ENCODE measurements around the gene ALDOC. TPM values are rescaled to one million over a fixed set of nuclear protein-coding genes. Genes with fewer than 3 reads are reported as not detected.

The ALDOC gene
- polyA plus RNA-seq, 3 donors from 2014 or later: 50.9 to 80.1 (median 53.2) TPM

GRCh38 chr17:28545141-28545503, 31.6 kb downstream of the ALDOC start:
- peaks cover 27% of the 10 kb centered on the region in 2 donors for H3K4me1 Mint-ChIP-seq
- no peaks in the 10 kb centered on the region for H3K9me3 Mint-ChIP-seq
- H3K27ac Mint-ChIP-seq: peak overlapping the region in 3 of 6 donors; percentile 36 to 63 (median 63)
- H3K36me3 Mint-ChIP-seq: peaks cover 0 to 4% (median 0%) of the 10 kb centered on the region in 3 donors
- H3K27me3 Mint-ChIP-seq (ENCODE audit: low read depth in 3 of 3): peaks cover 0 to under 1% (median 0%) of the 10 kb centered on the region in 3 donors
- no peak for DNase-seq
- no peak overlapping the region for H3K4me3 Mint-ChIP-seq

- peaks cover 0 to 4% (median 0%) of the 10 kb centered on the region in 3 donors for H3K36me3 Mint-ChIP-seq
- no peak for DNase-seq
- H3K4me3 Mint-ChIP-seq: no peak overlapping the region
Observed at GRCh38 chr17:28544402-28545140, 32.1 kb downstream of the ALDOC start.

GRCh38 chr17:28541439-28541838, 35.3 kb downstream of the ALDOC start:
- Mint-ChIP-seq H3K27ac (no peak overlapping the region), H3K4me1 (no peaks in the 10 kb centered on the region), H3K27me3 (ENCODE audit: low read depth in 3 of 3) (peaks cover 0 to 1% (median 0%) of the 10 kb centered on the region in 3 donors), H3K36me3 (peaks cover 0 to 4% (median 0%) of the 10 kb centered on the region in 3 donors), H3K4me3 (no peak overlapping the region), H3K9me3 (no peaks in the 10 kb centered on the region)
- no peak for DNase-seq

More at GRCh38 chr17:28544402-28545140, 32.1 kb downstream of the ALDOC start:
- peak overlapping the region in 3 of 6 donors; percentile 5 to 36 (median 34) for H3K27ac Mint-ChIP-seq
- H3K27me3 Mint-ChIP-seq (ENCODE audit: low read depth in 3 of 3): peaks cover 0 to 1% (median 0%) of the 10 kb centered on the region in 3 donors
- peaks cover 21 to 22% of the 10 kb centered on the region in 2 donors for H3K4me1 Mint-ChIP-seq
- no peaks in the 10 kb centered on the region for H3K9me3 Mint-ChIP-seq

DNA sequence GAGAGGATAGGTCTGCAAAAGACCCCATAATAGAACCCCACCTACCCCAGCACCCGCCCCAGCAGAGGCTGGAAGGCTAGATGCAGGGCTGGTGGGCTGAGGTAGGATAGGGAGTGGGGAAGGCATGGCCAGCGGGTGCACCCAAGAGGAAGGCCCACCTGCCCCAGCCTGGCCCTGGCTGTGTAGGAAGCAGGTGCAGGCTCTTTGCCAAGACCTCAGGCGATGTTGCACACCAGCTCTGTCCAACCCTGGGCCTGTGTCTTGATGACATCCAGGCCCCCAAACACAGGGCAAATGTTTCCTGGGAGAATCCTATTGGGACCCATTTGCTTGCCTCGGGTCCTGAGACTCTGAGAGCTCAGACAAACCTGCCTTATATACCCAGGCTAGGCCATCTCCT, 36.5 kb downstream of the ALDOC start:
- no peaks in the 10 kb centered on the region for H3K9me3 Mint-ChIP-seq
- no peaks in the 10 kb centered on the region for H3K4me1 Mint-ChIP-seq
- H3K36me3 Mint-ChIP-seq: no peaks in the 10 kb centered on the region
- DNase-seq: no peak
- peaks cover 0 to 1% (median 0%) of the 10 kb centered on the region in 3 donors for H3K27me3 Mint-ChIP-seq (ENCODE audit: low read depth in 3 of 3)
- H3K4me3 Mint-ChIP-seq: no peak overlapping the region
- peak overlapping the region in 1 of 6 donors; percentile 33 for H3K27ac Mint-ChIP-seq

DNA sequence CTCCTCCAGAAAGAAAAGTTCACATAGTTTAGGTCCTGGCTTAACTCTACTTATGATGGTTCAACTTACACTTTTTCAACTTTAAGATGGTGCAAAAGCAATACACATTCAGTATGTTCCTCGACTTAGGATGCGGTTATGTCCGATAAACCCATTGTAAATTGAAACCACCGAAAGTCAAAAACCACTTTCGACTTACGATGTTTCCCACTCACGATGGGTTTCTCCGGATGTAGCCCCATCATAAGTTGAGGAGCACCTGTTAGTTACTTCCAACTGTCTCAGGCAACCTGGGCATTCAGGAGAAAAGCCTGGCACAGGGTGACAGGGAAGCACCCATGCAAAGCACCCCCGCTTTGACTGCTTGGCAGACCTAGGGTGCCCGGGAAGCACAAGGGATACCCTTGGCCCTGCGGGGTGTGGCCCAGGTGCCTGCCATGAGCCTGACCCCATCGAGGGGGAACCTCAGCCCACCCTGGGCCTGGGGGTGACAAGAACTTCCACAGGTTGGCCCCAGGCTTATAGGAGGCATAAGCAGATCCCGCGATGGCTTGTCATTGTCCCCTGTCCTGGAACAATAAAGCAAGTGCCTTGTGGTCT, 38.3 kb downstream of the ALDOC start:
- Mint-ChIP-seq H3K36me3 (no peaks in the 10 kb centered on the region), H3K27me3 (ENCODE audit: low read depth in 3 of 3) (peaks cover 0 to 2% (median 1%) of the 10 kb centered on the region in 3 donors), H3K9me3 (no peaks in the 10 kb centered on the region), H3K4me3 (no peak overlapping the region), H3K27ac (no peak overlapping the region), H3K4me1 (no peaks in the 10 kb centered on the region)
- DNase-seq: no peak

DNA sequence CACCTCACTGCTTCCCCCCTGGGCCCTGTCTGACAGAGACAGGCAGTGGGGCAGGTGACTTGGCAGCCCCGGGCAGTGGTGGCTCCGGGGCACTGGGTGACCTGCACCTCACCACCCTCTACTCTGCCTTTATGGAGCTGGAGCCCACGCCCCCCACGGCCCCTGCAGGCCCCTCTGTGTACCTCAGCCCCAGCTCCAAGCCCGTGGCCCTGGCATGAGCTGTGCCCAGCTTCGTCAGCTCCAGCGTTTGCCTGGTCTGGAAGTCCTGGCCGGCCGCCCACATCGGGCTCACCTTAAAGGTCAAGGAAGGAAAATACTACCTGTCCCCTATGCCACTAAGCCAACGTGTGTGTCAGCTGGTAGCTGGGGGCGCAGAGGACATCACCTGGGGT, 39.5 kb downstream of the ALDOC start:
- Mint-ChIP-seq H3K27me3 (ENCODE audit: low read depth in 3 of 3) (peaks cover 0 to 2% (median 1%) of the 10 kb centered on the region in 3 donors), H3K36me3 (no peaks in the 10 kb centered on the region), H3K27ac (no peak overlapping the region), H3K4me1 (no peaks in the 10 kb centered on the region), H3K9me3 (no peaks in the 10 kb centered on the region), H3K4me3 (no peak overlapping the region)
- no peak for DNase-seq

- Mint-ChIP-seq H3K27me3 (ENCODE audit: low read depth in 3 of 3) (peaks cover 0 to 2% (median 1%) of the 10 kb centered on the region in 3 donors), H3K4me3 (no peak overlapping the region), H3K9me3 (no peaks in the 10 kb centered on the region), H3K4me1 (no peaks in the 10 kb centered on the region), H3K27ac (no peak overlapping the region), H3K36me3 (no peaks in the 10 kb centered on the region)
- no peak for DNase-seq
Observed at GRCh38 chr17:28536532-28537218, 40.0 kb downstream of the ALDOC start.

DNA sequence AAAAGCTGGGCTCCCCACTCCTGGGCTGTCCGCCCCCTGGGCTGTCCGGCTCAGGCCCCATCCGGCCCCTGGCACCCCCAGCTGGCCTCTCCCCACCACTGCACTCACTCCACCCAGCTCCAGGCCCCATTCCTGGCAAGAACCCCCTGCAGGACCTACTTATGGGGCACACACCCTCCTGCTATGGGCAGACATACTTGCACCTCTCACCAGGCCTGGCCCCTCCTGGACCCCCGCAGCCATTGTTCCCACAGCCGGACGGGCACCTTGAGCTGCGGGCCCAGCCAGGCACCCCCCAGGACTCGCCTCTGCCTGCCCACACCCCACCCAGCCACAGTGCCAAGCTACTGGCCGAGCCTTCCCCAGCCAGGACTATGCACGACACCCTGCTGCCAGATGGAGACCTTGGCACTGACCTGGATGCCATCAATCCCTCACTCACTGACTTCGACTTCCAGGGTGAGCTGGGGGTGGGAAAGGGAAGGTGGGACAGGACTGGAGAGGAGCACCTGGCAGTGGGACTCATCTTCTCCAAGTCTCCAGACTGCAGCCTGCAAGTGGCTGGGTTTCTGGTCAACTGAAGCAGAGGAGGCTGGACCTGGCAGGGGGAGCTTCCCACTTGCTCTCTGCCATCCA, 41.8 kb downstream of the ALDOC start:
- DNase-seq: no peak
- no peak overlapping the region for H3K4me3 Mint-ChIP-seq
- H3K9me3 Mint-ChIP-seq: no peaks in the 10 kb centered on the region
- peaks cover 0 to 2% (median 0%) of the 10 kb centered on the region in 3 donors for H3K27me3 Mint-ChIP-seq (ENCODE audit: low read depth in 3 of 3)
- H3K36me3 Mint-ChIP-seq: no peaks in the 10 kb centered on the region
- H3K4me1 Mint-ChIP-seq: no peaks in the 10 kb centered on the region
- no peak overlapping the region for H3K27ac Mint-ChIP-seq

- H3K27ac Mint-ChIP-seq: no peak overlapping the region
Observed at GRCh38 chr17:28533091-28533807, 43.4 kb downstream of the ALDOC start.

GRCh38 chr17:28532050-28532960, 44.4 kb downstream of the ALDOC start:
- peaks cover 0 to 2% (median 0%) of the 10 kb centered on the region in 3 donors for H3K27me3 Mint-ChIP-seq (ENCODE audit: low read depth in 3 of 3)
- DNase-seq: no peak
- peaks cover 0 to 1% (median 0%) of the 10 kb centered on the region in 6 donors for H3K9me3 Mint-ChIP-seq
- H3K27ac Mint-ChIP-seq: no peak overlapping the region
- no peaks in the 10 kb centered on the region for H3K36me3 Mint-ChIP-seq
- no peak overlapping the region for H3K4me3 Mint-ChIP-seq
- no peaks in the 10 kb centered on the region for H3K4me1 Mint-ChIP-seq

More at GRCh38 chr17:28533091-28533807, 43.4 kb downstream of the ALDOC start:
- Mint-ChIP-seq H3K4me3 (no peak overlapping the region), H3K4me1 (no peaks in the 10 kb centered on the region), H3K9me3 (no peaks in the 10 kb centered on the region), H3K36me3 (no peaks in the 10 kb centered on the region), H3K27me3 (ENCODE audit: low read depth in 3 of 3) (peaks cover 0 to 2% (median 0%) of the 10 kb centered on the region in 3 donors)
- DNase-seq: no peak

- Mint-ChIP-seq H3K27ac (no peak overlapping the region), H3K27me3 (ENCODE audit: low read depth in 3 of 3) (peaks cover 0 to 2% (median 0%) of the 10 kb centered on the region in 3 donors), H3K4me3 (no peak overlapping the region), H3K4me1 (no peaks in the 10 kb centered on the region), H3K9me3 (peaks cover 0 to 1% (median 0%) of the 10 kb centered on the region in 6 donors), H3K36me3 (no peaks in the 10 kb centered on the region)
- DNase-seq: no peak
Observed at GRCh38 chr17:28530926-28531325, 45.8 kb downstream of the ALDOC start.

DNA sequence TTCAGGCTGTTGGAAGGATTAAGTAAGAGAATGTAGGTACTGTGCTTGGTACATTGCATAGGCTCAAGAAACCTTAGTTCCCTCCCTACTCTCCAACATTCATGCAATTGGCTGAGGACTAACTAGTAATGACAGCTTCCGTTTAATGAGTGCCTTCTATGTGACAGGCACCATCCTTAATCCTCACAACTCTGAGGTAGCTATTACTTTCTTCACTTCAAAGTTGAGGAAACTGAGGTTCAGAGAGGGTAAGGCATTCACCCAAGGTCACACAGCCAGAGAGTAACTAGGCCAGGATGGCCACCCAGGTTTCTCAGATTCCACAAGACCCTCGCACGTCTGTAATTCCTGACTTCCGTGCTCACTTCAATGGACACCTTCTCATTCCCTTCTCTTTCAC, 46.4 kb downstream of the ALDOC start:
- Mint-ChIP-seq H3K27me3 (ENCODE audit: low read depth in 3 of 3) (peaks cover 0 to 2% (median 1%) of the 10 kb centered on the region in 3 donors), H3K36me3 (no peaks in the 10 kb centered on the region), H3K27ac (no peak overlapping the region), H3K9me3 (peaks cover 0 to 1% (median 0%) of the 10 kb centered on the region in 6 donors), H3K4me1 (no peaks in the 10 kb centered on the region), H3K4me3 (no peak overlapping the region)
- DNase-seq: no peak
